Mesodermal cell (in vitro differentiated cells): ENCODE results near the gene CDK10.

Source experiments
- H3K27ac ChIP-seq: 2 replicates; pipeline ENCODE4 v1.7.0; 2013; ENCODE audit warnings: mild to moderate bottlenecking, low read depth, low read length, moderate library complexity; ENCODE audit not compliant: severe bottlenecking
- H3K36me3 ChIP-seq: 2 replicates; pipeline ENCODE4 v1.7.1; 2013; ENCODE audit warnings: mild to moderate bottlenecking, low read length, moderate library complexity; ENCODE audit not compliant: control insufficient read depth, insufficient read depth
- H3K4me1 ChIP-seq: one replicate; pipeline ENCODE4 v1.7.1; 2013; ENCODE audit warnings: mild to moderate bottlenecking, low read length; ENCODE audit not compliant: insufficient read depth, control insufficient read depth, poor library complexity, severe bottlenecking
- H3K4me3 ChIP-seq: 2 replicates; pipeline ENCODE4 v1.7.0; 2013; ENCODE audit warnings: low read length, control low read depth, mild to moderate bottlenecking; ENCODE audit not compliant: insufficient read depth, poor library complexity, severe bottlenecking; ENCODE audit errors: extremely low read depth
- H3K9me3 ChIP-seq: 2 replicates; pipeline ENCODE4 v1.7.1; 2013; ENCODE audit warnings: mild to moderate bottlenecking, low read length, moderate library complexity; ENCODE audit not compliant: control insufficient read depth
- WGBS, 2 experiments: methylation state at CpG; one replicate each; pipeline ENCODE4 v1.1.5; 2013; ENCODE audit warnings: missing lambda C conversion rate in 2 of 2; ENCODE audit not compliant: insufficient coverage in 2 of 2; 5-methylcytosine and 5-hydroxymethylcytosine counted together

CDK10 gene

DNA sequence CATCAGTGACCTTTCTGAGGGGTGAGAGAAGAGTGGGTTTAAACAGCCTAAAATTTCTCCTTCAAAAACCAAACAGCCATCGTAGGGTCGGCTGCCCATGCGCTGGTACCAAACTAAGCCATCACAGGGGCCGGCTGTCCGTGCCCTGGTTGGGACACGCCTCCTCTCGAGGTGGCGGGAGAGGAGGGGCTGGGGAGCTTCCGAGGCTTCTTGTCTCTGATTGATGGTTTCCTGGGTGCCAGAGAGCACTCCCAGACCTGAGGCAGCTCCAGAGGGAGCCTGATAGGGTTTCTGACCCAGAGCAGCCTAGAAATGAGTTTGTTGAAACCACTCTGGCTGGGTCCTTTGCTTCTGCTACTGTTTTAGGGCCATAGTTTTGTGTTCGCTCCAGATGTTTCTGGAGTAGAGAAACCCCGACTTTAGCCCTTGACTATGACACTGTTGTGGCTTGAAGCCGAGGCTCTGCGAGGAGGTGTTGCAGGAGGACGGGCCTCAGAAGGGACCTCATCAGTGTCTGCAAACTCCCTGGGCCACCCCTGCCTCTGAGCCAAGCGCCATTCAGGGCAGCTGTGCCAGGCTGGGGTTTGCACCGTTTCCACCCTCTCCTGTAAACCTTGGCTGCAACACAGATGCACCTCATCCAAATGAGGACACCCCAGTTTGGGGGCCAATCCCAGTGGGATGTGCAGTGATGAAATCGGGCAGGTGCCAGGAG, 41.1 kb downstream of the CDK10 start:
- Histone ChIP-seq H3K4me3 (no peak overlapping the region), H3K9me3 (no peaks in the 10 kb centered on the region), H3K36me3 (peaks cover 90% of the 10 kb centered on the region), H3K27ac (no peak overlapping the region), H3K4me1 (peaks cover 8% of the 10 kb centered on the region)
- 92 to 95% methylated on average over 14 to 17 of the region's 17 CpGs for WGBS, 2 experiments

DNA sequence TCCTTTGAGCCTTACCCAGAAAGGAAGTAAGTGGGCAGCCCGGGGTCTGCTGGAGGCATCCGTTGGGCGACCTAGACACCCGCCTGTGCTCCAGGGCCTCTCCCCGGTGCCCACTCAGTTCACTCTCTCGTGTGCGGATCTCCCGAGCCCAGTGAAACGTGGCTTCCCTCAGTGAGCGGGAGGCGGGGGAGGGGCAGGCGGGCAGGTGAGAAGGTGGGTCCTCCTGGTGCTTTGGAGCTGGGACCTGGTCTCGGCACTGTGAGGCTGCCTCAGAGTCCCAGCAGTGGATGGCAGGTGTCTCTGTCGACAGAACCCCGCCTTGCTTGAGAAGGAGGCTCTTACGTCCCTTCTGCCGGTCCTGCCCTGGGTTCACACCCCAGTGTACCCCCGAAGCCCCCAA, 42.8 kb downstream of the CDK10 start:
- 89 to 93% methylated on average over 16 to 18 of the region's 18 CpGs for WGBS, 2 experiments
- peaks cover 90% of the 10 kb centered on the region for H3K36me3 ChIP-seq

DNA sequence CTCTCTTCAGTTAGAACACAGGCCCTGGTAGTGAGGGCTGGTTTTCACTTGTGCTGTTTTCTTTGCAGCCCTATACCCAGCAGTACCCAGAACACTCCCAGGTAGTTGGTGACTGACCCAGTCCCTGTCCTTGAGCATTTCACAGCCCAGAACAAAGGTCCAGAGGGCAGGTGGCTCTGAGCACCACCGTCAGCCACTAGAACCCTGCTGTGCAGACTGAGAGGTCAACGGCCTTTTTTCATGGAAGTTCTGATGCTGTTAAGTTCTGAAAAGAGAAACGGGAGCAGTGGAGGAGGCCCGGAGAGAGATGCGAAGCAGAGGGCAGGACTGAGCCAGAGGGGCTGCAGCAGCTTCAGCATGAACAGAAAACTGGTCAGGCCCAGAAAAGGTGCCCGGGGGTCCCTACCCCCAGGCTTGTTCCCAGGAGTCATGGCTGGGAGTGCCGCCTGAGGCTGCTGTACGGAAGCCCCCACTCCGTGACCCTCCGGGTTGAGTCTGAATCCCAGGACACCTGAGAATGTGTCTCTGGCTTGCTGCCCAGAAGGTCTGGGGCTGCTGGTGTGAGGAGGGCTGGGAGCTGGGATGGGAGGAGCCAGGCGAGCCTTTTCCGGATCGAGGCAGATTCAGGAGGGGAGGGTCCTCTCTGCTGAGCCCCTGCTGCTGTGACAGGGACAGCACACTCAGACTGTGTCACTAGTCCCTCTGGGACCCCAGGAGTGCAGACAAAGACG, 43.5 kb downstream of the CDK10 start:
- Histone ChIP-seq H3K36me3 (peaks cover 92% of the 10 kb centered on the region), H3K4me1 (no peaks in the 10 kb centered on the region), H3K4me3 (no peak overlapping the region), H3K9me3 (no peaks in the 10 kb centered on the region), H3K27ac (no peak overlapping the region)
- 59% methylated on average over 10 to 14 of the region's 14 CpGs for WGBS, 2 experiments

More for the DNA sequence above, 42.8 kb downstream of the CDK10 start:
- no peak overlapping the region for H3K27ac ChIP-seq
- no peak overlapping the region for H3K4me3 ChIP-seq
- no peaks in the 10 kb centered on the region for H3K9me3 ChIP-seq
- no peaks in the 10 kb centered on the region for H3K4me1 ChIP-seq

DNA sequence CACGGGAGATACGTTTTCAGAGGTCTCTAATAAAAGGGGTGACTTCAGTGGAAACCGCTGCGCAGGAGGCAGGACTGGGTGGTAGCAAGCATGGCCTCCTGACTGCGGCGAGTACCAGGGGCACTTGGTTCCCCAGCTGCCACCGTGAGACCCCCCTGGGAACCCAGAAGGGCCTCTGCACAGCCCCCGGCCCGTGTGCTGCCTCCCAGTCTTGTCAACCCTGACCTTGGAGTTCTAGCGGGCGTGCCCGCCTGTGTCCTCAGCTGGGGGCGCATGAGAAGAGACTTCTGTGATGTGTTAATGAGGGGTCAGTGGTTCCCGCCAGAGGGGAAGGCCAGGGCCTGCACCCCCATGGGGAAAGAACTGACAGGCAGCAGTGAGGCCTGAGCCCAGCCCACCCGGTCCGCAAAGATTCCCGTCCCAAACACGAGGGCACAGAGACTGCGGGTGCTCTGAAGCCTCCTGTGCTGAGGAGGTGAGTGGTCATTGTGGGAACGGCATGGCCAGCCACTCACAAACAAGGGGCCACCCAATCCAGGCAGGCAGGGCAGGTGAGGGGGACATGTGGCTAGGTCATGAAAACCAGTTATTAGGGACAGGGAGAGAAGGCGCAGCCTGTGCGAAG, 44.2 kb downstream of the CDK10 start:
- Histone ChIP-seq H3K27ac (no peak overlapping the region), H3K36me3 (peaks cover 92% of the 10 kb centered on the region), H3K4me3 (no peak overlapping the region), H3K9me3 (no peaks in the 10 kb centered on the region), H3K4me1 (no peaks in the 10 kb centered on the region)
- 86% methylated on average over 18 to 21 of the region's 22 CpGs for WGBS, 2 experiments

DNA sequence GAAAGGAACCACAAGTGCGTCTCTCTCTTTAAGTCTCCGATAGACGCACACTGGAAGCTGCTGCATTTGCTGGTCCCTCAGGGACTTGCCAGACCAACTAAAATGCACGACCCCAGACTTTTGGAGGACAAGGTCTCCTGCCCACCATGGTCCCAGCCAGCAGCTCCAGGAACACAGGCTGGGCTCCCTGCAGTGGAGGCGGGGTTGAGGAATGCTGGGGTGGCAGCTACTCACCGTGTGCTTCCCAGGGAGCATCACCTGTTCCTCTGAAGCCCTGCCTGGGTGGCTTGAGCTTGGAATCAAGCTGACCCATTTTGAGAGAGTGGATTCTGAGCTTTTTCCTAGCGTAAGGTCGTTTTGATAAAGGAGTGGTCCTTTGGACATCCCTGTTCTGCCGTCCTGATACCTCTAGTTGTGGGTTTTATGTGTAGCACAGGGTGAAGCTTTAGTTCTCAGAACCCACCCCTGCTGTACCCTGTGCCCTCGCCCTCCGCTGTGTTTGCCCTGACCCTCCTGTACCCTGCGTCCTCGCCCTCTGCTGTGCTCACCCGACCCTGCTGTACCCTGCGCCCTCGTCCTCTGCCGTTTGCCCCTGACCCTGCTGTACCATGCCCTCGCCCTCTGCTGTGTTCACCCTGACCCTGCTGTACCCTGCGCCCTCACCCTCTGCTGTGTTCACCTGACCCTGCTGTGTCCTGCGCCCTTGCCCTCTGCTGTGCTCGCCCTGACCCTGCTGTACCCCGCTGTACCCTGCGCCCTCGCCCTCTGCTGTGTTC, 45.8 kb downstream of the CDK10 start:
- peaks cover 93% of the 10 kb centered on the region for H3K36me3 ChIP-seq
- no peaks in the 10 kb centered on the region for H3K4me1 ChIP-seq
- H3K27ac ChIP-seq, result no peak overlapping the region
- no peak overlapping the region for H3K4me3 ChIP-seq
- 89 to 90% methylated on average over 24 of the region's 24 CpGs for WGBS, 2 experiments
- H3K9me3 ChIP-seq, result no peaks in the 10 kb centered on the region

DNA sequence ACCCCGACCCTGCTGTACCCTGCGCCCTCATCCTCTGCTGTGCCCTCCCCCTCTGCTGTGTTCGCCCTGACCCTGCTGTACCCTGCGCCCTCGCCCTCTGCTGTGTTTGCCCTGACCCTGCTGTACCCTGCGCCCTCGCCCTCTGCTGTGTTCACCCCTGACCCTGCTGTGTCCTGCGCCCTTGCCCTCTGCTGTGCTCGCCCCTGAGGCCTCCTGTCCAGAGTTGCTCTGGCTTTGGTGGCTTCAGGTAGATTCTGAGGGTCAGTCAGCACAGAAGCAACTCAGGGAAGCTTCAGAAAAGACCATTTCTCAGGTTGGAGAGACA, 46.4 kb downstream of the CDK10 start:
- H3K9me3 ChIP-seq, result no peaks in the 10 kb centered on the region
- no peak overlapping the region for H3K4me3 ChIP-seq
- H3K36me3 ChIP-seq, result peaks cover 93% of the 10 kb centered on the region
- H3K27ac ChIP-seq, result no peak overlapping the region
- 98% methylated on average over 7 to 9 of the region's 9 CpGs for WGBS, 2 experiments
- no peaks in the 10 kb centered on the region for H3K4me1 ChIP-seq

DNA sequence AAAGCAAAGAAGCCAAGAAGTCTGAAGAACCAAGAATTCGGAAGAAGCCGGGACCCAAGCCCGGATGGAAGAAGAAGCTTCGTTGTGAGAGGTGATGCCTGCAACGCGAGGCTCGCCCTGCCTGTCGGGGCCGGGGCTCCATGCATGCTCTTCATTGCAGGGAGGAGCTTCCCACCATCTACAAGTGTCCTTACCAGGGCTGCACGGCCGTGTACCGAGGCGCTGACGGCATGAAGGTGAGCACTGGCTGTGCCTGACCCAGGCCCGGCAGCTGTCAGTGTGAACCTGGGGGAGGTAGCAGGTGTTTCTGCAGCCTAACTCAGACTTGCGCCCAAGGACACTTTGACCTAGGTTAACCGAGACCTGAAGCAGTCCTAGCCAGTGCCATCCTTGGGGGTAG, 46.8 kb downstream of the CDK10 start:
- 93 to 98% methylated on average over 16 to 17 of the region's 17 CpGs for WGBS, 2 experiments
- no peak overlapping the region for H3K27ac ChIP-seq
- peaks cover 93% of the 10 kb centered on the region for H3K36me3 ChIP-seq
- H3K4me1 ChIP-seq, result no peaks in the 10 kb centered on the region
- no peaks in the 10 kb centered on the region for H3K9me3 ChIP-seq
- H3K4me3 ChIP-seq, result no peak overlapping the region

DNA sequence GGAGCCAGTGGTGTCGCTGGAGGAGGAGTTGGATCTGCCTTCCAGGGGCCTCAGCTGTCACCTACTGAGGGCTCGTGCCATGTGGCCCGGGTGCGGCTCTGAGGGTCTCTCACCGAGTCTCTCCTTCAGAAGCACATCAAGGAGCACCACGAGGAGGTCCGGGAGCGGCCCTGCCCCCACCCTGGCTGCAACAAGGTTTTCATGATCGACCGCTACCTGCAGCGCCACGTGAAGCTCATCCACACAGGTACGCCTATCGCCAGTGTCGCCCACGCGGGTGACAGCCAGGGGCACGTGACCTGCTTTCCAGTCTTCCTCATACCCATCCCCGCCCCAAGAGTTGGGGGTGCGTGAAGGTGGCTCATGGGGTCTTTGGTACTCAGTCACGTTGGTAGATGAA, 47.3 kb downstream of the CDK10 start:
- H3K27ac ChIP-seq, result no peak overlapping the region
- H3K4me3 ChIP-seq, result no peak overlapping the region
- 98 to 99% methylated on average over 16 to 17 of the region's 21 CpGs for WGBS, 2 experiments
- peaks cover 94% of the 10 kb centered on the region for H3K36me3 ChIP-seq
- no peaks in the 10 kb centered on the region for H3K9me3 ChIP-seq
- no peaks in the 10 kb centered on the region for H3K4me1 ChIP-seq

DNA sequence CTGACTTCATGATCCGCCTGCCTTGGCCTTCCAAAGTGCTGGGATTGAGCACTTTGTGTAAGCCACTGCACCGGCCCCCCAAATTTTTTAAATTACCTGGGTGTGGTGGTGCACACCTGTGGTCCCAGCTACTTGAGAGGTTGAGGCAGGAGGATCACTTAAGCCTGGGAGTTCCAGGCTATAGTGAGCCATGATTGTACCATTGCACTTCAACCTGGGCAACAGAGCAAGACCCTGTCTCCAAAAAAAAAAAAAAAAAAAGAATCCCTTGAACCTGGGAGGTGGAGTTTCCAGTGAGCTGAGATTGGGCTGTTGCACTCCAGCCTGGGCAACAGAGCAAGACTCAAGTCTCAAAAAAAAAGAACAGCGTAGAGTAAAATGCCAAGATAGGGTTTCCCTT, 50.1 kb downstream of the CDK10 start:
- WGBS, 2 experiments, result 87 to 100% methylated on average over 2 to 3 of the region's 3 CpGs
- Histone ChIP-seq H3K4me3 (no peak overlapping the region), H3K36me3 (peaks cover 97% of the 10 kb centered on the region), H3K27ac (no peak overlapping the region), H3K9me3 (no peaks in the 10 kb centered on the region), H3K4me1 (no peaks in the 10 kb centered on the region)

DNA sequence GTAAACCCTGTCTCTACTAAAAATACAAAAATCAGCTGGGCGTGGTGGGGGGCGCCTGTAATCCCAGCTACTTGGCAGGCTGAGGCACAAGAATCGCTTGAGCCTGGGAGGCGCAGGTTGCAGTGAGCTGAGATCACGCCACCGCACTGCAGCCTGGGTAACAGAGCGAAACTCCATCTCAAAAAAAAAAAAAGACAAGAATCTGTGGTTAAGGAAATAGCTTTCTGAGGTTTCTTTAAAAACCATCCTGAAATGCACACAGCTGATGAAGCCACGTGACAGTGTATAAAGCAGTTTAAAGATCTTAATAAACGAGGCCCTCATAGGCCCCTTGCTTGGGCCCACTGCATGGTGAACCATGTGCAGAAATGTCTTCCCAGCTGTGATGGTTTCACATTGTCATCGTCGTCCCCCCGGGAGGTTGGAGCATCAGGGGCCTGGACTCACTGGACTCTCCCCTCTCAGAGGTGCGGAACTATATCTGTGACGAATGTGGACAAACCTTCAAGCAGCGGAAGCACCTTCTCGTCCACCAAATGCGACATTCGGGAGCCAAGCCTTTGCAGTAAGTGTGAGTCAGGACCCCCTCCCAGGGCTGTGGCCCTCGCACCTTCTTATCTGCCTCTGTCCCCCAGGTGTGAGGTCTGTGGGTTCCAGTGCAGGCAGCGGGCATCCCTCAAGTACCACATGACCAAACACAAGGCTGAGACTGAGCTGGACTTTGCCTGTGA, 51.0 kb downstream of the CDK10 start:
- no peaks in the 10 kb centered on the region for H3K9me3 ChIP-seq
- peaks cover 97% of the 10 kb centered on the region for H3K36me3 ChIP-seq
- H3K4me3 ChIP-seq, result no peak overlapping the region
- no peak overlapping the region for H3K27ac ChIP-seq
- 92 to 97% methylated on average over 18 to 20 of the region's 20 CpGs for WGBS, 2 experiments
- H3K4me1 ChIP-seq, result no peaks in the 10 kb centered on the region
